DOHH2 (cell line): ENCODE results near the gene SLC16A10.
"Not testable (repeated sequence)": the region's sequence is repeated elsewhere in the genome, so short reads cannot be mapped to it uniquely, and the experiment has no call there.

Experiments
- H3F3A ChIP-seq: fragments of 200-600 bp; sonication (generic), shearing (Covaris generic); 2 replicates; pipeline ENCODE4 v1.6.0; 2016; ENCODE audit warnings: antibody characterized with exemption, mild to moderate bottlenecking; ENCODE audit not compliant: control insufficient read depth, insufficient read depth
- H3K27ac ChIP-seq: fragments of 200-600 bp; sonication (generic); 2 replicates; pipeline ENCODE4 v1.5.1; 2014; ENCODE audit warnings: low read depth, mild to moderate bottlenecking, low read length, moderate library complexity
- H3K27me3 ChIP-seq: fragments of 200-600 bp; sonication (generic); 2 replicates; pipeline ENCODE4 v1.6.1; 2014; ENCODE audit warnings: mild to moderate bottlenecking, low read length, mixed read lengths; ENCODE audit not compliant: control insufficient read depth
- H3K36me3 ChIP-seq: fragments of 200-600 bp; sonication (generic); 2 replicates; pipeline ENCODE4 v1.6.1; 2014; ENCODE audit warnings: mild to moderate bottlenecking, low read length, moderate library complexity, mixed read lengths; ENCODE audit not compliant: control insufficient read depth
- H3K4me1 ChIP-seq: fragments of 200-600 bp; sonication (generic); 2 replicates; pipeline ENCODE4 v1.6.1; 2014; ENCODE audit warnings: mild to moderate bottlenecking, low read length, mixed read lengths; ENCODE audit not compliant: control insufficient read depth
- H3K4me2 ChIP-seq: fragments of 200-600 bp; sonication (generic); 2 replicates; pipeline ENCODE4 v1.6.0; 2014; ENCODE audit warnings: mild to moderate bottlenecking, low read length, moderate library complexity
- H3K4me3 ChIP-seq: fragments of 200-600 bp; sonication (generic); 2 replicates; pipeline ENCODE4 v1.5.1; 2014; ENCODE audit warnings: mild to moderate bottlenecking, low read length, mixed read lengths
- H3K79me2 ChIP-seq: fragments of 200-600 bp; sonication (generic); 2 replicates; pipeline ENCODE4 v1.6.1; 2014; ENCODE audit warnings: mild to moderate bottlenecking, low read length, mixed read lengths; ENCODE audit not compliant: control insufficient read depth
- H3K9me2 ChIP-seq: fragments of 200-600 bp; sonication (generic); replicated peaks from 2 replicates; pipeline ENCODE4 v1.6.1; 2014; ENCODE audit warnings: mild to moderate bottlenecking, low read length, mixed read lengths; ENCODE audit not compliant: control insufficient read depth
- H3K9me3 ChIP-seq: fragments of 200-600 bp; sonication (generic); 2 replicates; pipeline ENCODE4 v1.6.1; 2014; ENCODE audit warnings: antibody characterized with exemption, low read length, mixed read lengths; ENCODE audit not compliant: control insufficient read depth, insufficient read depth
- H4K20me1 ChIP-seq: fragments of 200-600 bp; sonication (generic); 2 replicates; pipeline ENCODE4 v1.6.0; 2014; ENCODE audit warnings: low read depth, mild to moderate bottlenecking, antibody characterized with exemption, low read length, moderate library complexity; ENCODE audit not compliant: control insufficient read depth, insufficient read depth
- EZH2phosphoT487 ChIP-seq: fragments of 200-600 bp; sonication (generic); IDR thresholded peaks from 2 replicates; pipeline ENCODE4 v1.6.1; 2017; ENCODE audit warnings: borderline replicate concordance, mild to moderate bottlenecking, antibody characterized with exemption, low read length, moderate library complexity, mixed read lengths
- TF ChIP-seq, protein P1 (sequence below): fragments of 200-600 bp; sonication (generic); IDR thresholded peaks from one replicate; pipeline ENCODE4 v1.5.1; 2014; ENCODE audit warnings: antibody characterized with exemption, mild to moderate bottlenecking, low read depth, low read length; ENCODE audit not compliant: poor library complexity, severe bottlenecking

Gene SLC16A10

DNA sequence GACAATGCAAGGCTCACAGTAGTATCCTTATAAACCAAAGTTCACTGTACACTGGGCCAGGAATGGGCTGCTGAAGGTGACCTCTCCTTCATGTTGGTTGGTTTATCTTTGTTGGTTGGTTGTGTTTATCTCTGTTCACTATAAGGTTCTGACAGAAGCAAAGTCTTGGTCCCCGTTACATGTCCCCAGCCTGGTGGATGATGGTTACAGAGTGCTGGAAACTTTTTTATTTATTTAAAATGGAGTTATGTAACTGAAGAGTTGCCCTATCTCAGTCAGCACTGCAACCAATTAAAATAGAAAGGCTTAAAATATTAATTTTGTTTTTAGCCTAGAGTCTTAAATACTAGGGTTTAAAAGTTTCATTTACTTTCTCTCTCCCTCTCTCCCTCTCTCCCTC, 100.6 kb downstream of the SLC16A10 start:
- Histone ChIP-seq H3K4me2 (no peak overlapping the region), H3K79me2 (no peaks in the 10 kb centered on the region), H3K27ac (no peak overlapping the region), H3K27me3 (no peaks in the 10 kb centered on the region), H4K20me1 (no peaks in the 10 kb centered on the region), H3F3A (no peaks in the 10 kb centered on the region), H3K4me3 (no peak overlapping the region), H3K4me1 (no peaks in the 10 kb centered on the region; the same call in 1 of the 2 replicates), H3K9me3 (no peaks in the 10 kb centered on the region; the same call in 1 of the 2 replicates), H3K36me3 (no peaks in the 10 kb centered on the region), H3K9me2 (no peaks in the 10 kb centered on the region)
- TF ChIP-seq EZH2phosphoT487 = no peak
- TF ChIP-seq, protein P1, sequence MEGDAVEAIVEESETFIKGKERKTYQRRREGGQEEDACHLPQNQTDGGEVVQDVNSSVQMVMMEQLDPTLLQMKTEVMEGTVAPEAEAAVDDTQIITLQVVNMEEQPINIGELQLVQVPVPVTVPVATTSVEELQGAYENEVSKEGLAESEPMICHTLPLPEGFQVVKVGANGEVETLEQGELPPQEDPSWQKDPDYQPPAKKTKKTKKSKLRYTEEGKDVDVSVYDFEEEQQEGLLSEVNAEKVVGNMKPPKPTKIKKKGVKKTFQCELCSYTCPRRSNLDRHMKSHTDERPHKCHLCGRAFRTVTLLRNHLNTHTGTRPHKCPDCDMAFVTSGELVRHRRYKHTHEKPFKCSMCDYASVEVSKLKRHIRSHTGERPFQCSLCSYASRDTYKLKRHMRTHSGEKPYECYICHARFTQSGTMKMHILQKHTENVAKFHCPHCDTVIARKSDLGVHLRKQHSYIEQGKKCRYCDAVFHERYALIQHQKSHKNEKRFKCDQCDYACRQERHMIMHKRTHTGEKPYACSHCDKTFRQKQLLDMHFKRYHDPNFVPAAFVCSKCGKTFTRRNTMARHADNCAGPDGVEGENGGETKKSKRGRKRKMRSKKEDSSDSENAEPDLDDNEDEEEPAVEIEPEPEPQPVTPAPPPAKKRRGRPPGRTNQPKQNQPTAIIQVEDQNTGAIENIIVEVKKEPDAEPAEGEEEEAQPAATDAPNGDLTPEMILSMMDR = no peak

DNA sequence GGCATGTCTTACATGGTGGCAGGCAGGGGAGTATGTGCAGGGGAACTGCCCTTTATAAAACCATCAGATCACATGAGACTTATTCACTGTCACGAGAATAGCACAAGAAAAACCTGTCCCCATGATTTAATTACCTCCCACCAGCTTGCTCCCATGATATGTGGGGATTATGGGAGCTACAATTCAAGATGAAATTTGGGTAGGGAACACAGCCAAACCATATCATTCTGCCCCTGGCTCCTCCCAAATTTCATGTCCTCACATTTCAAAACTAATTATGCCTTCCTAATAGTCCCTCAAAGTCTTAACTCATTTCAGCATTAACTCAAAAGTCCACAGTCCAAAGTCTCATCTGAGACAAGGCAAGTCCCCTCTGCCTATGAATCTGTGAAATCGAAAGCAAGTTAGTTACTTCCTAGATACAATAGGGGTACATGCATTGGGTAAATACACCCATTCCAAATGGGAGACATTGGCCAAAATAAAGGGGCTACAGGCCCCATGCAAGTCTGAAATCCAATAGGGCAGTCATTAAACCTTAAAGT, 102.4 kb downstream of the SLC16A10 start:
- not testable (repeated sequence) for H3K4me1 ChIP-seq, H3K9me2 ChIP-seq, H4K20me1 ChIP-seq, H3F3A ChIP-seq, H3K36me3 ChIP-seq, H3K4me2 ChIP-seq, H3K9me3 ChIP-seq, H3K27me3 ChIP-seq, H3K4me3 ChIP-seq, H3K79me2 ChIP-seq, H3K27ac ChIP-seq

- Histone ChIP-seq H3K9me3 (no peaks in the 10 kb centered on the region; the same call in 1 of the 2 replicates), H3K9me2 (no peaks in the 10 kb centered on the region), H3K27ac (no peak overlapping the region), H3K4me3 (no peak overlapping the region), H4K20me1 (no peaks in the 10 kb centered on the region), H3K4me2 (no peak overlapping the region), H3F3A (no peaks in the 10 kb centered on the region), H3K79me2 (no peaks in the 10 kb centered on the region), H3K4me1 (no peaks in the 10 kb centered on the region; the same call in 1 of the 2 replicates), H3K36me3 (no peaks in the 10 kb centered on the region), H3K27me3 (no peaks in the 10 kb centered on the region)
- TF ChIP-seq, protein P1 = no peak
- TF ChIP-seq EZH2phosphoT487 = no peak
Measured at GRCh38 chr6:111190637-111191036, 103.3 kb downstream of the SLC16A10 start.

DNA sequence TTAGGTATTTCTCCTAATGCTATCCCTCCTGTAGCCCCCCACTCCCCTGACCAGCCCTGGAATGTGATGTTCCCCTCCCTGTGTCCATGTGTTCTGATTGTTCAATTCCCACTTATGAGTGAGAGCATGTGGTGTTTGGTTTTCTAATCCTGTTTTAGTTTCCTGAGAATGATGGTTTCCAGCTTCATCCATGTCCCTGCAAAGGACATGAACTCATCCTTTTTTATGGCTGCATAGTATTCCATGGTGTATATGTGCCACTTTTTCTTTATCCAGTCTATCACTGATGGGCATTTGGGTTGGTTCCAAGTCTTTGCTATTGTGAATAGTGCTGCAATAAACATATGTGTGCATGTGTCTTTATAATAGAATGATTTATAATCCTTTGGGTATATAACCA, 103.8 kb downstream of the SLC16A10 start:
- H3K4me2 ChIP-seq, H3F3A ChIP-seq, H3K9me3 ChIP-seq, H3K36me3 ChIP-seq, H3K4me1 ChIP-seq, H4K20me1 ChIP-seq, H3K9me2 ChIP-seq, H3K79me2 ChIP-seq, H3K27me3 ChIP-seq, H3K27ac ChIP-seq, H3K4me3 ChIP-seq: not testable (repeated sequence)
